Mammary epithelial cell (primary cell): ENCODE measurements around the gene PMFBP1.

Experiments used
- CTCF ChIP-seq, 2 donors: IDR thresholded peaks in 1 of 2; conservative IDR thresholded peaks in 1 of 2; 2 replicates each; pipeline ENCODE4 v1.5.1; 2011 to 2012; ENCODE audit warnings: inconsistent platforms in 2 of 2, low read length in 2 of 2, mild to moderate bottlenecking in 2 of 2, control low read depth in 1 of 2, low read depth in 1 of 2; ENCODE audit not compliant: insufficient read depth in 1 of 2; ENCODE audit errors: extremely low read depth in 1 of 2
- EZH2 ChIP-seq: IDR thresholded peaks from 2 replicates; pipeline ENCODE4 v1.6.1; 2012; ENCODE audit warnings: low read length, inconsistent platforms, borderline replicate concordance

- TF ChIP-seq CTCF (conservative IDR thresholded peaks at IDR 0.05 in 1 of 2, IDR thresholded peaks at IDR 0.05 in 1 of 2; ENCODE audit: extremely low read depth in 1 of 2, insufficient read depth in 1 of 2, low read depth in 1 of 2, low read length in 2 of 2): no peak
- no peak for TF ChIP-seq EZH2
Measured at GRCh38 chr16:72174726-72175125, 2.8 kb upstream of the PMFBP1 start.
